Caki2 (cell line): Measurements from ENCODE around the gene EFCAB6. TPM values are rescaled to one million over a fixed set of nuclear protein-coding genes. Genes with fewer than 3 reads are reported as not detected.

Source experiments
- DNase-seq: peaks from one replicate; pipeline ENCODE4 v3.0.0-alpha.2; 2015; ENCODE audit warnings: low read depth
- in situ Hi-C: cut with HindIII; loops from 2 replicates; pipeline ENCODE4 v1.10.0; 2016; ENCODE audit warnings: low sequenced_read_pairs, low pct_unique_long_range_greater_than_20kb, mixed read lengths
- total RNA-seq: library from RNA; depleted of rRNA; stranded (reverse); fragments of >200 nt; shearing (Covaris generic); gene quantifications from 2 replicates; pipeline ENCODE4 v1.2.3, GENCODE V29; 2014; ENCODE audit warnings: low replicate concordance

EFCAB6 gene
- total RNA-seq, 1 experiment from 2014 or later, result 0.98 TPM

GRCh38 chr22:43740587-43741270 lies 71.4 kb downstream of the EFCAB6 start:
- no peak for DNase-seq
- in situ Hi-C loops, result no loop called here

- in situ Hi-C loops, result no loop called here
- no peak for DNase-seq
Measured at GRCh38 chr22:43739851-43740379, 72.2 kb downstream of the EFCAB6 start.

DNA sequence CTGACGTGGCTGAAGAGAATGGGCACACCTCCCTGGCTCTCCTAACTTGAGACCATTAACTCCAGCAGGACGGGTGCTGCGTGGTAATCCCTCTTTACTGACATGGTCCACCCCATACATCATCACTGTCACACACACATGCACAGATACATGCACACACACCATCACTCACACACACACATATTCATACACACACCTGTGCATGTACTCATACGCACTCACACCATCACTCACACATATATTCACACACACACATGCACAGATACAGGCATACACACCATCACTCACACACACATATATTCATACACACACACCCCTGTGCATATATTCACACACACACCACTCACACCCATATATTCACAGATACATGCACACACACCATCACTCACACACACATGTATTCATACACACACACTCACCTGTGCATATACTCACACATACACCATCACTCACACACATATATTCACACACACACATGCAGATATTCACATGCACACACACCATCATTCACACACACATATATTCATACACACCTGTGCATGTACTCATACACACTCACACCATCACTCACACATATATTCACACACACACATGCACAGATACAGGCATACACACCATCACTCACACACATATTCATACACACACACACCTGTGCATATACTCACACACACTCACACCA lies 74.8 kb downstream of the EFCAB6 start:
- in situ Hi-C loops, result no loop called here
- no peak for DNase-seq

- in situ Hi-C loops, result no loop called here
Measured at GRCh38 chr22:43736651-43737050, 75.5 kb downstream of the EFCAB6 start.

DNA sequence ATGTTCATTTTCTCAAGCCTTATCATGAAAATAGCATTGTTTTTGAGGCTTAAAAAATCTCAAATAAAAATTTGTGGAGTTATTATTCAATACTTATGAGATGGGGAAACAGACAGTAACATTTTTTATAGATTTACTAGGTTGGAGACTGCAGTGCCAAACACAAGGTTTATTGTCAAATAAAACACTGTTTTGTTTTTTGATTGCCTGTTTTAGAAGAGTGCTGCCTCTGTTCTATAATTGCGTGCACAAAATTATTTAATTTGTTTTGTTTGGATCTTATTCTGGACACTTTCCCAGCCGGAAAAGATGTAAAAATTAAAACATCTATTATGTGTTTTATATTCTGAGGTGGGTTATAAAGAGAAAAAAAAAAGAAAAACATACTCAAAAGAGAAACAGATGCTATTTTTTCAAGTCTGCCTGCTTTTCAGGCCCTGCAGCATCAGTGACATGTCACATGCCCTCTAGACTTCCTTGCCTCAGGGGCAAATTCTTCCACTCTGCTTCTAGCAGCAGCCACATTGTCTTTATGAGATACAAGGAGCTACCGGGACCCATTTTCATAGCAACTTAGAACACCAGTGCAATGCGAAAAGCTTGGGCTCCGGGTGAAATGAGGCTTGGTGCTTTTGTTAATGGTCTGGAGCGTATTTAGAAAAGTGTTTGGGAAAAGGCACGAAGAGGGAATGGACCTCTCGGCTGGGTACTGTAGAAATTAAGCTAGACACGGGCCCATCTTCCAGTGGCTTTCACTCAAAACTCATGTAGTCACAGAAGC lies 77.5 kb downstream of the EFCAB6 start:
- DNase-seq, result no peak
- in situ Hi-C loops, result no loop called here

More at GRCh38 chr22:43736651-43737050, 75.5 kb downstream of the EFCAB6 start:
- DNase-seq, result no peak

DNA sequence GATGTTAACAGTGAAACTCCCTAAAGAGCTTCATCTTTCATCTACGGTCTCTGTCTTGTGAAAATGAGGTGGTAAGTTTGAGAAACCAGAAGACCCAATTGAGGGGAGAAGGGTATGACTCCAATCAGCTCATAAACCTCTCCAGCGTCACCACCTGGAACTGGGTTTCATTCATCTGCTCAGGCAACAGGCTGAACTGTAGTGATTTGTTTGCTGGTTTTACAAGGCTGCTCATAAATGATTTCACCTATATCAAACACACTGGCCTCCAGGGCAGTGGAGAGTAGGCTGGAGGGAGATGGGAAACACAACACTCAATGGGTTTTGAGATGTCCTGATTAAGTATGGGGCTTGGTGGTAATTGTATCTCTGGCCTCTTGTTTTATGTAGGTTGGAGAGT lies 79.0 kb downstream of the EFCAB6 start:
- no peak for DNase-seq
- in situ Hi-C loops, result no loop called here

GRCh38 chr22:43731988-43732387 lies 80.1 kb downstream of the EFCAB6 start:
- DNase-seq, result no peak
- in situ Hi-C loops, result no loop called here

DNA sequence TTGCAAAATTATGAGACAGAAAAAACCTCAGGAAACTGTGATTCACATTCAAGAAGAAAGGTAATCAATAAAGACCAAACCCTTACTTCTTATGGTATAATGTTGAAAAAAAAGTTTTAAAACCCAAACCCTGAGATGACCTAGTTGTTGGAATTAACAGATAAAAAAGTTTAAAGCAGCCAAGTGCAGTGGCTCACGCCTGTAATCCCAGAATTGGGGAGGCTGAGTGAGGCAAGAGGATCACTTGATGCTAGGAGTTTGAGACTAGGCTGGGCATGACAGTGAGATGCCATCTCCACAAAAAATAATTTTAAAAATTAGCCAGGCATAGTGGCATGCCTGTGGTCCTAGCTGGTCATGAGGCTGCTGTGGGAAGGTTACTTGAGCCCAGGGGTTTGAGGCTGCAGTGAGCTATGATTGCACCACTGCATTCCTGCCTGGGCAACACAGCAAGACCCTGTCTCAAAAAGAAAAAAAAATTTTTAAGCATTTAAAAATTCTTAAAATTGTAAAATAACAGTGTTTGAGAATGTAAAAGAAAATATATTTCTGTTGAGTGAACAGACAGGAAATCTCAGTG lies 85.1 kb downstream of the EFCAB6 start:
- DNase-seq, result no peak

DNA sequence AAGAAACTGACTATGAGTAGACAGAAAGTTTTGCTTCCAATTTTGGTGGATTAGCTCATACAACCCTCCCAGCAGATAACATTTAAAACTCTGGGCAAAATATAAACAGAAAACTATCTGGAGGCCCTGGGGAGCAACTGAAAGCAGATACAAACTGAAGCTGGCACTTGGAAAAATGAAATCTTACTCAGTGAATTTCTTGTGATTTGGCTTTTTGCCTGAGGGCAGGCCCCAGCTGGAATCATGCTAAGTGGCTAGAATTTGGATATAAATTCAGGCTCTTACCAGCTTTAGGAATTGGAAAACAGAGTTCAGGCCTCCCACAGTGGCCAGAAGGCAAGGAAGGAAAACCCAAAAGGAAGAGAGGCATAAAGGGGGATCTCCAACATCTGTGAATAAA lies 85.8 kb downstream of the EFCAB6 start:
- DNase-seq, result no peak
- in situ Hi-C loops, result no loop called here

More for the DNA sequence above, 85.1 kb downstream of the EFCAB6 start:
- in situ Hi-C loops, result no loop called here

- no peak for DNase-seq
- in situ Hi-C loops, result no loop called here
Measured at GRCh38 chr22:43723816-43724215, 88.3 kb downstream of the EFCAB6 start.

GRCh38 chr22:43722444-43722843 lies 89.7 kb downstream of the EFCAB6 start:
- DNase-seq, result no peak
- in situ Hi-C loops, result no loop called here

GRCh38 chr22:43720716-43721115 lies 91.4 kb downstream of the EFCAB6 start:
- DNase-seq, result no peak
- in situ Hi-C loops, result no loop called here

- no peak for DNase-seq
- in situ Hi-C loops, result no loop called here
Measured at GRCh38 chr22:43714104-43714503, 98.0 kb downstream of the EFCAB6 start.

DNA sequence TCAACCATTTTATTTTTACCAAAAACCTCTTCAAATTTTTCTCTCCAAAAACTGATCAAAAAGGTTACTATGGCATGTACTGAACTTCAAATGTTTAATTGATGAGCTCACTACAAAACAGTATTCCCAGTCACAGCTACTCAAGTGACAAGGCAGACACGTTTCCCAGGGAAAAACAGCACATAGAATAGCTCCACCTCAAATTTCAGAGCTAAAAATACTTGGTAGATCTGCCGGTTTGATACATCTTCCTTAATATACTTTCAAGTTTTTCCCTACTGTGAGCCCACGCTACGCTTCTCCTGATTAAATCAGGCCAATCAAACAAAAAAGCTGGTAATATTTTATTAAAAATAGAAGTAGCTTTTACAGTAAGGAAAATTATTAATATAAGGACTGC lies 100.4 kb downstream of the EFCAB6 start:
- in situ Hi-C loops, result no loop called here
- DNase-seq, result no peak

DNA sequence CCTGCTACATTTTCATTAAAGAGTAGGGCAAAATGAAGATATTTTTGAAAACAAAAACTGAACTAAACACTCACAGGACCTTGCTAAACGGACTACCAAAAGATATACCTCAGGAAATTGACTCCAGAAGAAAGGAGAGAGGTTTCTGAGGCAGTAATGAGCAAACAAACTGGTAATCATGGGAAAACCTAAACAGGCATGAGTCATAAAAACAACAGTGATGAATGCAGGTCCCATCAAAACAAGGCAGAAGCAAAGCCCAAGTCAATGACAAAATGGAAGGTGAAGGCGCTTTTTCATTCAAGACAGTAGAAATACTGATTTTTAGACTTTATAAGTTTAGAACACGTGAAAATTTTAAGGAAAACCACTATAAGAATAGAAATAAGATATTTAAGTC lies 104.5 kb downstream of the EFCAB6 start:
- in situ Hi-C loops, result no loop called here
- peak; percentile 23 for DNase-seq

GRCh38 chr22:43706571-43707328 lies 105.4 kb downstream of the EFCAB6 start:
- in situ Hi-C loops, result no loop called here

DNA sequence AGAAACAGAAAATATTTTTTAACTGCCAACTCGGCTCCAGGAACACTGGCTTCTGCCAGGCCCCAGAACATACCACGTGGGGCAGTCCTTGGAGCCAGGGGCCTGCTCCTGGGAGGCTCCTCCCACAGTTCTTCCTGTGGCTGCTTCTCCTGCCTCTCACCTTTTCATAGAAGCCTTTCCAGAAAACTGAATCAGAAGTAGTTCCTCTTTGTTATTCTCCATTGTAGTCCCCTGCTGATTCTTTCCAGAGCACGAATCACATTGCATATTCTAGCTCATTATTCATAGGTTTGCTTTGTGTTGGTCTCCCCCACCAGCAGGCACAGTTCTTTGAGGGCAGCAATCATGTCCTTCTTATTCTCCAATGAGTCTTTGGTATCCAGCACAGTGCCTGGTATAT lies 106.0 kb downstream of the EFCAB6 start:
- in situ Hi-C loops, result no loop called here

More at GRCh38 chr22:43706571-43707328, 105.4 kb downstream of the EFCAB6 start:
- DNase-seq, result no peak

DNA sequence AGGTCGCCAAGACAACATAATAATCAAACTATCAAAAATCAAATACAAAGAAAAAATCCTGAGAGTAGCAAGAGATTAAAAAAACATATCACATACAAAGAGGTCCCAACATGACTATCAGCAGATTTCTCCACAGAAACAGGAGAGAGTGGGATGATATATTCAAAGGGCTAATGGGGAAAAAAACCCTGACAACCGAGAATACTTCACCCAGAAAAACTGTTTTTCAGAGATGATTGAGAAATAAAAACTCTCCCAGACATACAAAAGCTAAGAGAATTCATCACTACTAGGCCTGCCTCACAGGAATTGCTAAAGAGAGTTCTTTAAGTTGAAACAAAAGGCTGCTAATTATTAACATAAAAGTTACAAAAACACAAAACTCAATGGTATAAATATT lies 108.1 kb downstream of the EFCAB6 start:
- no peak for DNase-seq
- in situ Hi-C loops, result no loop called here

More for the DNA sequence above, 106.0 kb downstream of the EFCAB6 start:
- no peak for DNase-seq
